Vagina (tissue), 2 donors: ENCODE data around the gene SNX19. TPM values are rescaled to one million over a fixed set of nuclear protein-coding genes. Genes with fewer than 3 reads are reported as not detected.

ENCODE experiments used
- DNase-seq, 2 donors: peaks; one replicate each; pipeline ENCODE4 v3.0.0-alpha.2; 2017; ENCODE audit errors: extremely low spot score in 2 of 2
- H3K27ac ChIP-seq: fragments of 200-600 bp; sonication (generic); one replicate; pipeline ENCODE4 v1.5.1; 2019
- H3K27me3 ChIP-seq: fragments of 200-600 bp; sonication (generic); one replicate; pipeline ENCODE4 v1.5.1; 2019
- H3K36me3 ChIP-seq, 2 donors: fragments of 200-600 bp; sonication (generic); one replicate each; pipeline ENCODE4 v1.5.1; 2017 to 2019
- H3K4me1 ChIP-seq: fragments of 200-600 bp; sonication (generic); one replicate; pipeline ENCODE4 v1.5.1; 2019
- H3K4me3 ChIP-seq, 2 donors: fragments of 200-600 bp; sonication (generic); 1 replicate in 1 of 2; 2 replicates in 1 of 2; pipeline ENCODE4 v1.5.1; 2016 to 2019
- H3K9me3 ChIP-seq: fragments of 200-600 bp; sonication (generic); one replicate; pipeline ENCODE4 v1.5.1; 2019
- CTCF ChIP-seq, 3 experiments: fragments of 450-650 bp in 2 of 3; fragments of 200-600 bp in 1 of 3; sonication (generic) in 1 of 3; IDR thresholded peaks; one replicate each; pipeline ENCODE4 v1.5.1; 2017 to 2019; ENCODE audit warnings: antibody characterized with exemption in 3 of 3, mild to moderate bottlenecking in 2 of 3, moderate library complexity in 2 of 3
- POLR2A ChIP-seq, 2 donors: fragments of 450-650 bp; IDR thresholded peaks; one replicate each; pipeline ENCODE4 v1.6.1; 2017; ENCODE audit warnings: antibody characterized with exemption in 2 of 2, mild to moderate bottlenecking in 2 of 2, moderate library complexity in 2 of 2
- POLR2AphosphoS5 ChIP-seq, 2 donors: sonication (generic); formaldehyde crosslinking; IDR thresholded peaks; one replicate each; pipeline ENCODE4 v1.9.0; 2017; ENCODE audit warnings: antibody characterized with exemption in 2 of 2, mild to moderate bottlenecking in 2 of 2, low read depth in 1 of 2; ENCODE audit not compliant: insufficient read depth in 1 of 2
- intact Hi-C: fragments of 100-400 bp; cut with DNase I; formaldehyde crosslinking; loops from one replicate; pipeline ENCODE4 v1.15.1; 2023
- total RNA-seq: library from RNA; depleted of rRNA; stranded (reverse); fragments of >200 nt; gene quantifications from one replicate; pipeline ENCODE4 v1.2.3, GENCODE V29; 2016

Gene SNX19
- total RNA-seq, 1 donor from 2014 or later: 67.5 TPM

GRCh38 chr11:130911306-130911705, 5.0 kb downstream of the SNX19 start:
- Histone ChIP-seq H3K36me3 (peaks cover 0 to 54% of the 10 kb centered on the region in 2 donors), H3K4me1 (peaks cover 23% of the 10 kb centered on the region), H3K27ac (no peak overlapping the region), H3K4me3 (no peak overlapping the region), H3K27me3 (no peaks in the 10 kb centered on the region), H3K9me3 (no peaks in the 10 kb centered on the region)
- TF ChIP-seq CTCF (IDR thresholded peaks at IDR 0.05): no peak
- TF ChIP-seq POLR2AphosphoS5 (IDR thresholded peaks at IDR 0.05; ENCODE audit: insufficient read depth in 1 of 2, low read depth in 1 of 2): no peak
- TF ChIP-seq POLR2A (IDR thresholded peaks at IDR 0.05): no peak
- intact Hi-C loops: no loop called here
- DNase-seq: no peak

DNA sequence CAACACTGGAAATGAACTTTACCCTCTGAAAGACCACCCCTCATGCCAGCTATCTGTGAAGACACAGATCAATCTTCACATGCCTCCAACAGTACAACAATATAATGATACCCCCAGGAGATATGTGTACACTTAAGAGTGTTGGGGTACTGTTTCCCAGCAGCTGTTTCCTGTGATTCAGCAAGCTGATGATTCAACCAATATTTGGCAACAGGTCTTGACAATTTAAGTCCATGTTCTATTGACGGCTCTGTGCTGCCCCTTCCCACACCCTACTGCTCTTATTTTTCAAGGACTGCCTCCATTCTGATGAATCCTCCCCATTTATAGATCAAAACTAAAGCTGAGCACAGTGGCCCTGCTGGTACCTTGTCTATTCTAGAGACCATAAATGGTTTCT, 6.6 kb downstream of the SNX19 start:
- Histone ChIP-seq H3K4me3 (no peak overlapping the region), H3K27me3 (no peaks in the 10 kb centered on the region), H3K36me3 (peaks cover 0 to 66% of the 10 kb centered on the region in 2 donors), H3K4me1 (peaks cover 9% of the 10 kb centered on the region), H3K27ac (no peak overlapping the region), H3K9me3 (no peaks in the 10 kb centered on the region)
- TF ChIP-seq CTCF (IDR thresholded peaks at IDR 0.05) (no peak), POLR2A (IDR thresholded peaks at IDR 0.05) (no peak), POLR2AphosphoS5 (IDR thresholded peaks at IDR 0.05; ENCODE audit: insufficient read depth in 1 of 2, low read depth in 1 of 2) (no peak)
- DNase-seq: no peak
- intact Hi-C loops: no loop called here

DNA sequence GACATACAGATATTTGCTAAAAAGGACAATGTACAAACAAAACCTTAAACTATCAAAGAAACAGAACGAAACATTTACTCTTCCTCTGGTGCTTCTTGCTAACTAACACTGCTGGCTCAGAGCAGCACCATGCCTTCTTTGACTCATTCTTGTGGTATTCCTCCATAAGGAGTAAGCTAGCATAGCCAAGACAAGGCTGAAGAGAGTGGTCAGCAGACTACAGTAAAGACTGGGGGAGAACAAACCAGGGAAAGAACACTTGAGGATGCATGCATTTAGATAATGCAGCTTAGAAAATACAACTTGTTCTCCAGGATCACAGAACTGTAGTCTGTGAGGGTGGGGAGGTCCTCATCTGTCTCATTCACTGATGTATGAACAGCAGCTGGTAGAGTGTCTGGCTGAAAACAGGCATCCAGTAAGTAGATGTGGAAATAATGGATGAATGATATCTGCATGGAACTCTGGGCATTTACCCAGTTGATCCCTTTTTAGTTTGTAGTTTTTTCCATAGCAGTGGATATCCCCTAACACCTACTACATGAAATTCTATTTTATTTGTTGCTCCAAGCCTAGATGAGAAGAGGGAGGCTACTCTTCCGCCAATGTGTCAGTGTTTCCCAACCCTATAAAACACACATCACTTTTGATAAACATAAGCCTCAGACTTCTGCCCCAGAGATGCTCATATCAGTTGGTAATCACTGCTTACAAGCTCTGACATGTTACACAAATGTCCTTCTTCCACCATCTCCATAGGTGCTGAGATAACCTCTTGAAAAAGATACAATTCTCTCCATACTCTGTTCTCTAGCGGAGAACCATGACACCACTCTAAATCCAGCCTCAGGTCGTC, 7.3 kb downstream of the SNX19 start:
- Histone ChIP-seq H3K27ac (no peak overlapping the region), H3K36me3 (peaks cover 0 to 72% of the 10 kb centered on the region in 2 donors), H3K4me1 (peaks cover 3% of the 10 kb centered on the region), H3K9me3 (no peaks in the 10 kb centered on the region), H3K27me3 (no peaks in the 10 kb centered on the region), H3K4me3 (no peak overlapping the region)
- TF ChIP-seq CTCF (IDR thresholded peaks at IDR 0.05): no peak
- no peak for TF ChIP-seq POLR2AphosphoS5 (IDR thresholded peaks at IDR 0.05; ENCODE audit: insufficient read depth in 1 of 2, low read depth in 1 of 2)
- no peak for TF ChIP-seq POLR2A (IDR thresholded peaks at IDR 0.05)
- DNase-seq: no peak
- intact Hi-C loops: no loop called here

DNA sequence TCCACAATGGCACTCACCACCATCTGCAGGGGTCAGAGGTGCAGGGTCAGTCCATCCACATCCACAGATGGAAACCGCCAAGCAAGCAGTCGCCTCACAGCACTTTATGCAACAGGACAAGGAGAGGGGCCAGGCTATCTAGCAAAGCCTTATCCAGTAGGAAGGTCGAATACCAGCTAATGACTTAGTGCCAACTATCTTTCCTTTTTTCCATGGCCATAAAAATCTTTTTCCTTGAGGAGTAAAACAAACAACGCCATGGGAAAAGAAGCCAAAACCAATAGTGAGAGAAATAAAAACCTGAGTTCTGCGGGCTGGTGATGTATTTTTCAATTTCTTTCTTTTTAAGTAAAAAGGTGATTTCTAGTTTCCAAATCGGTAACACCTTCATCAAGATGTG, 8.2 kb downstream of the SNX19 start:
- H3K27ac ChIP-seq: no peak overlapping the region
- no peak for DNase-seq
- no peak for TF ChIP-seq POLR2AphosphoS5 (IDR thresholded peaks at IDR 0.05; ENCODE audit: insufficient read depth in 1 of 2, low read depth in 1 of 2)
- no peak for TF ChIP-seq POLR2A (IDR thresholded peaks at IDR 0.05)
- no peak for TF ChIP-seq CTCF (IDR thresholded peaks at IDR 0.05)
- H3K4me3 ChIP-seq: no peak overlapping the region
- peaks cover 0 to 78% of the 10 kb centered on the region in 2 donors for H3K36me3 ChIP-seq
- no peaks in the 10 kb centered on the region for H3K4me1 ChIP-seq
- intact Hi-C loops: no loop called here
- no peaks in the 10 kb centered on the region for H3K9me3 ChIP-seq
- no peaks in the 10 kb centered on the region for H3K27me3 ChIP-seq

GRCh38 chr11:130907229-130907628, 9.1 kb downstream of the SNX19 start:
- H3K27me3 ChIP-seq: no peaks in the 10 kb centered on the region
- TF ChIP-seq POLR2AphosphoS5 (IDR thresholded peaks at IDR 0.05; ENCODE audit: insufficient read depth in 1 of 2, low read depth in 1 of 2): no peak
- no peak for TF ChIP-seq POLR2A (IDR thresholded peaks at IDR 0.05)
- no peak for TF ChIP-seq CTCF (IDR thresholded peaks at IDR 0.05)
- no peak overlapping the region for H3K27ac ChIP-seq
- intact Hi-C loops: no loop called here
- H3K4me1 ChIP-seq: no peaks in the 10 kb centered on the region
- H3K9me3 ChIP-seq: no peaks in the 10 kb centered on the region
- H3K36me3 ChIP-seq: peaks cover 0 to 86% of the 10 kb centered on the region in 2 donors
- H3K4me3 ChIP-seq: no peak overlapping the region
- no peak for DNase-seq
